SU-DHL-6 (cell line): ENCODE data around the gene MICAL2.

Experiments used
- H2AFZ ChIP-seq: fragments of 200-600 bp; sonication (generic); 2 replicates; pipeline ENCODE4 v1.6.1; 2014; ENCODE audit warnings: low read depth, mild to moderate bottlenecking, moderate library complexity, mixed read lengths, antibody characterized with exemption, low read length; ENCODE audit not compliant: severe bottlenecking
- H3F3A ChIP-seq: fragments of 200-600 bp; shearing (Covaris generic); 2 replicates; pipeline ENCODE4 v1.6.0; 2016; ENCODE audit warnings: antibody characterized with exemption, mild to moderate bottlenecking; ENCODE audit not compliant: insufficient read depth
- H3K27ac ChIP-seq: fragments of 200-600 bp; sonication (generic); 2 replicates; pipeline ENCODE4 v1.5.1; 2016; ENCODE audit warnings: low read depth, mild to moderate bottlenecking, low read length, moderate library complexity, mixed read lengths
- H3K27me3 ChIP-seq: fragments of 200-600 bp; sonication (generic), shearing (Covaris generic); 2 replicates; pipeline ENCODE4 v1.6.0; 2014; ENCODE audit warnings: mild to moderate bottlenecking, low read length
- H3K36me3 ChIP-seq: fragments of 200-600 bp; sonication (generic); 2 replicates; pipeline ENCODE4 v1.6.1; 2014; ENCODE audit warnings: mild to moderate bottlenecking, low read length, mixed read lengths
- H3K4me2 ChIP-seq: fragments of 300-600, 200-600 bp; shearing (Covaris generic), sonication (generic); 2 replicates; pipeline ENCODE4 v1.6.0; 2014; ENCODE audit warnings: low read length, low read depth, mild to moderate bottlenecking; ENCODE audit not compliant: poor library complexity, severe bottlenecking
- H3K4me3 ChIP-seq: fragments of 200-600 bp; sonication (generic); 2 replicates; pipeline ENCODE4 v1.5.1; 2014; ENCODE audit warnings: antibody characterized with exemption, low read length, mild to moderate bottlenecking, mixed read lengths; ENCODE audit not compliant: insufficient read depth, poor library complexity, severe bottlenecking
- H3K79me2 ChIP-seq: fragments of 200-600 bp; sonication (generic); 2 replicates; pipeline ENCODE4 v1.6.1; 2014; ENCODE audit warnings: mild to moderate bottlenecking, low read length, moderate library complexity; ENCODE audit not compliant: insufficient read depth
- H3K9ac ChIP-seq: fragments of 200-600 bp; sonication (generic); 2 replicates; pipeline ENCODE4 v1.7.0; 2014; ENCODE audit warnings: mild to moderate bottlenecking, low read length
- H3K9me2 ChIP-seq: fragments of 200-600 bp; sonication (generic); replicated peaks from 2 replicates; pipeline ENCODE4 v1.6.1; 2014; ENCODE audit warnings: low read length; ENCODE audit not compliant: insufficient read depth
- H3K9me3 ChIP-seq: fragments of 200-600 bp; sonication (generic); 2 replicates; pipeline ENCODE4 v1.6.1; 2014; ENCODE audit warnings: low read length, mixed read lengths; ENCODE audit not compliant: insufficient read depth
- H4K20me1 ChIP-seq: fragments of 200-600 bp; sonication (generic); 2 replicates; pipeline ENCODE4 v1.6.1; 2014; ENCODE audit warnings: low read depth, mild to moderate bottlenecking, antibody characterized with exemption, low read length, moderate library complexity, mixed read lengths
- CTCF ChIP-seq: fragments of 200-600 bp; sonication (generic); IDR thresholded peaks from one replicate; pipeline ENCODE4 v1.5.1; 2017; ENCODE audit warnings: antibody characterized with exemption, mild to moderate bottlenecking, low read length, moderate library complexity; ENCODE audit not compliant: insufficient read depth, poor library complexity, severe bottlenecking
- EZH2phosphoT487 ChIP-seq: fragments of 200-600 bp; sonication (generic), shearing (Covaris generic); conservative IDR thresholded peaks from 2 replicates; pipeline ENCODE4 v1.6.1; 2018; ENCODE audit warnings: mild to moderate bottlenecking, antibody characterized with exemption, low read length, moderate library complexity, mixed read lengths

The MICAL2 gene

GRCh38 chr11:12174477-12175143 is 64.2 kb downstream of the MICAL2 start:
- H3K36me3 ChIP-seq = no peaks in the 10 kb centered on the region
- no peak for TF ChIP-seq EZH2phosphoT487
- no peak for TF ChIP-seq CTCF
- H2AFZ ChIP-seq = no peak overlapping the region
- no peak overlapping the region for H3K4me2 ChIP-seq
- no peaks in the 10 kb centered on the region for H3K9me2 ChIP-seq
- H3K9ac ChIP-seq = no peak overlapping the region
- no peak overlapping the region for H3K27ac ChIP-seq
- no peaks in the 10 kb centered on the region; the same call in 1 of the 2 replicates for H3K27me3 ChIP-seq
- H3F3A ChIP-seq = no peaks in the 10 kb centered on the region
- H3K9me3 ChIP-seq = no peaks in the 10 kb centered on the region
- no peak overlapping the region for H3K4me3 ChIP-seq
- no peaks in the 10 kb centered on the region for H3K79me2 ChIP-seq
- no peaks in the 10 kb centered on the region for H4K20me1 ChIP-seq

- no peaks in the 10 kb centered on the region for H3K36me3 ChIP-seq
- H3K9me2 ChIP-seq = no peaks in the 10 kb centered on the region
- no peak for TF ChIP-seq CTCF
- TF ChIP-seq EZH2phosphoT487 = no peak
- no peaks in the 10 kb centered on the region for H3K79me2 ChIP-seq
- H3K27ac ChIP-seq = no peak overlapping the region
- H3K4me3 ChIP-seq = no peak overlapping the region
- no peak overlapping the region for H3K4me2 ChIP-seq
- no peaks in the 10 kb centered on the region; the same call in 1 of the 2 replicates for H3K27me3 ChIP-seq
- no peaks in the 10 kb centered on the region for H3F3A ChIP-seq
- no peaks in the 10 kb centered on the region for H3K9me3 ChIP-seq
- no peak overlapping the region for H2AFZ ChIP-seq
- no peak overlapping the region for H3K9ac ChIP-seq
- no peaks in the 10 kb centered on the region for H4K20me1 ChIP-seq
Measured at GRCh38 chr11:12175694-12176241, 65.4 kb downstream of the MICAL2 start.

GRCh38 chr11:12176410-12176809 is 66.0 kb downstream of the MICAL2 start:
- H3K4me3 ChIP-seq = no peak overlapping the region
- no peaks in the 10 kb centered on the region for H3K79me2 ChIP-seq
- no peaks in the 10 kb centered on the region for H3K9me3 ChIP-seq
- no peaks in the 10 kb centered on the region; the same call in 1 of the 2 replicates for H3K27me3 ChIP-seq
- H3K27ac ChIP-seq = no peak overlapping the region
- H2AFZ ChIP-seq = no peak overlapping the region
- no peak for TF ChIP-seq EZH2phosphoT487
- no peak for TF ChIP-seq CTCF
- no peaks in the 10 kb centered on the region for H3K9me2 ChIP-seq
- no peaks in the 10 kb centered on the region for H4K20me1 ChIP-seq
- H3K36me3 ChIP-seq = no peaks in the 10 kb centered on the region
- no peak overlapping the region for H3K4me2 ChIP-seq
- no peak overlapping the region for H3K9ac ChIP-seq
- H3F3A ChIP-seq = no peaks in the 10 kb centered on the region
